Loucy (cell line): Measurements from ENCODE around the gene ZNF469.

Source experiments
- H2AFZ ChIP-seq: fragments of 200-600 bp; sonication (generic); 2 replicates; pipeline ENCODE4 v1.6.0; 2016; ENCODE audit warnings: antibody characterized with exemption, mild to moderate bottlenecking, low read length, moderate library complexity
- H3F3A ChIP-seq: fragments of 200-600 bp; 2 replicates; pipeline ENCODE4 v1.6.0; 2016; ENCODE audit warnings: antibody characterized with exemption, low read depth, mild to moderate bottlenecking
- H3K27me3 ChIP-seq: fragments of 200-600 bp; sonication (generic); 2 replicates; pipeline ENCODE4 v1.6.1; 2014; ENCODE audit warnings: low read length, mild to moderate bottlenecking; ENCODE audit not compliant: insufficient read depth, poor library complexity, severe bottlenecking
- H3K36me3 ChIP-seq: fragments of 200-600 bp; sonication (generic); 2 replicates; pipeline ENCODE4 v1.6.1; 2016; ENCODE audit warnings: low read length; ENCODE audit not compliant: insufficient read depth
- H3K4me1 ChIP-seq: fragments of 200-600 bp; sonication (generic); 2 replicates; pipeline ENCODE4 v1.5.1; 2014; ENCODE audit warnings: low read length, mild to moderate bottlenecking; ENCODE audit not compliant: insufficient read depth, poor library complexity, severe bottlenecking
- H3K4me2 ChIP-seq: fragments of 200-600 bp; sonication (generic); 2 replicates; pipeline ENCODE4 v1.6.0; 2014; ENCODE audit warnings: antibody characterized with exemption, low read length, low read depth, mild to moderate bottlenecking; ENCODE audit not compliant: poor library complexity, severe bottlenecking
- H3K4me3 ChIP-seq: fragments of 200-600 bp; sonication (generic); 2 replicates; pipeline ENCODE4 v1.5.1; 2014; ENCODE audit warnings: low read length, mild to moderate bottlenecking, mixed read lengths; ENCODE audit not compliant: poor library complexity, severe bottlenecking
- H3K79me2 ChIP-seq: fragments of 200-600 bp; sonication (generic); 2 replicates; pipeline ENCODE4 v1.6.1; 2014; ENCODE audit warnings: low read length; ENCODE audit not compliant: insufficient read depth
- H3K9ac ChIP-seq: fragments of 200-600 bp; sonication (generic); 2 replicates; pipeline ENCODE4 v1.6.0; 2014; ENCODE audit warnings: mild to moderate bottlenecking, low read depth, low read length, moderate library complexity; ENCODE audit not compliant: poor library complexity, severe bottlenecking
- H3K9me2 ChIP-seq: fragments of 200-600 bp; sonication (generic); replicated peaks from 2 replicates; pipeline ENCODE4 v1.6.1; 2016; ENCODE audit warnings: low read depth, low read length, mixed read lengths
- H3K9me3 ChIP-seq: fragments of 200-600 bp; sonication (generic); 2 replicates; pipeline ENCODE4 v1.6.1; 2014; ENCODE audit warnings: mild to moderate bottlenecking, antibody characterized with exemption, low read length, low read depth; ENCODE audit not compliant: insufficient read depth
- H4K20me1 ChIP-seq: fragments of 200-600 bp; sonication (generic); 2 replicates; pipeline ENCODE4 v1.6.0; 2014; ENCODE audit warnings: antibody characterized with exemption, low read length, mild to moderate bottlenecking; ENCODE audit not compliant: insufficient read depth, poor library complexity, severe bottlenecking
- CTCF ChIP-seq: fragments of 200-600 bp; sonication (generic); conservative IDR thresholded peaks from 2 replicates; pipeline ENCODE4 v1.5.1; 2014; ENCODE audit warnings: mild to moderate bottlenecking, antibody characterized with exemption, low read length
- EZH2phosphoT487 ChIP-seq: fragments of 200-600 bp; IDR thresholded peaks from 2 replicates; pipeline ENCODE4 v1.6.1; 2018; ENCODE audit warnings: antibody characterized with exemption, mild to moderate bottlenecking, moderate library complexity, borderline replicate concordance

Gene ZNF469

GRCh38 chr16:88366704-88367047 is 16.1 kb upstream of the ZNF469 start:
- no peaks in the 10 kb centered on the region for H3K4me1 ChIP-seq
- H3K4me3 ChIP-seq, result no peak overlapping the region
- H4K20me1 ChIP-seq, result no peaks in the 10 kb centered on the region
- no peak overlapping the region for H3K9ac ChIP-seq
- H2AFZ ChIP-seq, result no peak overlapping the region
- no peaks in the 10 kb centered on the region for H3F3A ChIP-seq
- H3K79me2 ChIP-seq, result no peaks in the 10 kb centered on the region
- no peaks in the 10 kb centered on the region for H3K9me2 ChIP-seq
- no peaks in the 10 kb centered on the region for H3K27me3 ChIP-seq
- no peak for TF ChIP-seq CTCF
- TF ChIP-seq EZH2phosphoT487, result no peak
- H3K9me3 ChIP-seq, result no peaks in the 10 kb centered on the region
- no peak overlapping the region for H3K4me2 ChIP-seq
- no peaks in the 10 kb centered on the region for H3K36me3 ChIP-seq

GRCh38 chr16:88367560-88367959 is 15.2 kb upstream of the ZNF469 start:
- no peaks in the 10 kb centered on the region for H3K4me1 ChIP-seq
- H3K9me2 ChIP-seq, result no peaks in the 10 kb centered on the region
- no peaks in the 10 kb centered on the region for H3K27me3 ChIP-seq
- H3K4me3 ChIP-seq, result no peak overlapping the region
- no peak overlapping the region for H3K9ac ChIP-seq
- TF ChIP-seq CTCF (no peak), EZH2phosphoT487 (no peak)
- no peaks in the 10 kb centered on the region for H3K9me3 ChIP-seq
- no peaks in the 10 kb centered on the region for H3F3A ChIP-seq
- no peaks in the 10 kb centered on the region for H3K36me3 ChIP-seq
- no peaks in the 10 kb centered on the region for H4K20me1 ChIP-seq
- no peaks in the 10 kb centered on the region for H3K79me2 ChIP-seq
- H3K4me2 ChIP-seq, result no peak overlapping the region
- H2AFZ ChIP-seq, result no peak overlapping the region

- Histone ChIP-seq H3K9ac (no peak overlapping the region), H2AFZ (no peak overlapping the region), H4K20me1 (no peaks in the 10 kb centered on the region), H3K4me3 (no peak overlapping the region), H3K9me3 (no peaks in the 10 kb centered on the region), H3K9me2 (no peaks in the 10 kb centered on the region), H3K4me2 (no peak overlapping the region), H3K36me3 (no peaks in the 10 kb centered on the region), H3F3A (no peaks in the 10 kb centered on the region), H3K4me1 (no peaks in the 10 kb centered on the region), H3K79me2 (no peaks in the 10 kb centered on the region), H3K27me3 (no peaks in the 10 kb centered on the region)
- TF ChIP-seq CTCF, result no peak
- no peak for TF ChIP-seq EZH2phosphoT487
Measured at GRCh38 chr16:88368036-88368435, 14.7 kb upstream of the ZNF469 start.
